HG03159 (cell line): Measurements from ENCODE around the gene CELA1.
"Not testable (repeated sequence)": the region's sequence is repeated elsewhere in the genome, so short reads cannot be mapped to it uniquely, and the experiment has no call there.

Source experiments
- ATAC-seq: cut with Tn5 transposase; IDR thresholded peaks from one replicate; pipeline ENCODE4 v1.9.1; 2021; ENCODE audit warnings: mild to moderate bottlenecking, moderate library complexity; ENCODE audit not compliant: unreplicated experiment

The CELA1 gene

DNA sequence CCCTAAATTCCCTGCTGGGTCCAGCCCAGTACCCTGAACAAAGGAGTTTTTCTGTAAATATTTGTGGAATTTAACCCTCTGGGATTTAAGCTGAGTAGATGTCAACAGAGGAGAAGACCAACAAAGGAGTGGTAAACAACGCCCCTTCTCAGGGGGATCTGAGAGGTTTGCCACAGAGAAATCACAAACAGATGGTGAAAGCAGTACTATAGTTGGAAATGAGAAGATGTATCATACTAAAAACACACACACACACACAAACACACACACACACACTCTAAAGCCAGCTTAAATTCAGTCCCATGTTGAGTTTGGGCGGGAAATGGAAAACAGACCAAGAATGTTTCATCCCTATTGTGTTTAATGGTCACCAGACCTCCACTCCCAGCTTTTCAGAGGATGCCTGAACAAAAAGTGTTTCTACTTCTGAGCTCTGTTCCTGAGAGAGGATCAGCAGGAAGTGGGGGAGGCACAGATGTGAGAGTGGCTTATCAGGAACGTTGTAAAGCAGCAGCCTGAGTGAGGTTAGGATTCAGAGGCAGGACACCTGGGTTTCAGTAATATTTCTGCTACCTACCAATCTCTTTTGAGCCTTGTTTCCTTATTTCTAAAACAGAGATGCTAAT lies 25.7 kb downstream of the CELA1 start:
- no peak for ATAC-seq

DNA sequence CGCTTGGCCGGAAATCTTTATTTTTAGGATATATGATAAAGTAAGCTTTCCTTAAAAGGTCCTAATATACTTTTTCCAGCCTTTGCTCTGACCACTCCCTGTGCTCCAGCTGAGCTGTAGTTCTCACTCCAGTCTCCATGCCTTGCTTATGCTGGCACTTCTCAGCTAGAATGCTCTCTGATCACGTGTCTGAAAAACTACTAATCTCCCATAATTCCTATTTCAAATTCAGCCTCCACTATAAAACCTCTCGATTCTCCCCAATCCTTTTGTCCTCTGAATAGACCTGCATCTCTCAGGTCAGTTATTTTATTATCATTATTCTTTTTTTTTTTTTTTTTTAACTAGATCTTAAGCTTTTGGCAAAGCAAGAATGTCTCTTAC lies 26.2 kb downstream of the CELA1 start:
- no peak for ATAC-seq

GRCh38 chr12:51318846-51319599 lies 27.5 kb downstream of the CELA1 start:
- ATAC-seq = no peak

DNA sequence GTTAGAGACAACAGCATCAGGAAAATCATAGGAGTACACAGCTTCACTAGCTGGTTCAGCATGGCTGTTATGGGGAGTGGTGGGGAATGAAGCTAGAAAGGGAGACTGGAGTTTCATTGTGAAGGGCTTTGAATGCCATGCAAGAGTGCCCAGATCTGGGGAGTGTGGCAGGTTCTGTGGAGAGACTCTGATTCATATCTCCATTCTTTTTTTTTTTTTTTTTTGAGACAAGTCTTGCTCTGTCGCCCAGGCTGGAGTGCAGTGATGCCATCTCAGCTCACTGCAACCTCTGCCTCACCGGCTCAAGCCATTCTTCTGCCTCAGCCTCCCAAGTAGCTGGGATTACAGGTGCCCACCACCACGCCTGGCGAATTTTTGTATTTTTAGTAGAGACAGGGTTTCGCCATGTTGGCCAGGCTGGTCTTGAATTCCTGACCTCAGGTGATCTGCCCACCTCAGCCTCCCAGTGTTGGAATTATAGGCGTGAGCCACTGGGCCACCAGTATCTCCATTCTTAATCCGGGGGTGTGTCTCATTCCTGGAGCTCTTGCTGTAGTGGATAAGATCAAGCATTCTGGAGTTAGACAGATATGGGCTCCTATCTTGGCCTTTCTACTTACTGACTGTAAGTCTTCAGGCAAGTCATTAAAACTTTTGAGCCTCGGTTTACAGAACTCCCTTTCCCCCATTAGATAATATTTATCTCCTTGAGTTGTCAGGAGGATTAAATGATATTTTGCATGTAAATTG lies 28.2 kb downstream of the CELA1 start:
- not testable (repeated sequence) for ATAC-seq

GRCh38 chr12:51311389-51311788 lies 35.1 kb downstream of the CELA1 start:
- ATAC-seq = no peak

DNA sequence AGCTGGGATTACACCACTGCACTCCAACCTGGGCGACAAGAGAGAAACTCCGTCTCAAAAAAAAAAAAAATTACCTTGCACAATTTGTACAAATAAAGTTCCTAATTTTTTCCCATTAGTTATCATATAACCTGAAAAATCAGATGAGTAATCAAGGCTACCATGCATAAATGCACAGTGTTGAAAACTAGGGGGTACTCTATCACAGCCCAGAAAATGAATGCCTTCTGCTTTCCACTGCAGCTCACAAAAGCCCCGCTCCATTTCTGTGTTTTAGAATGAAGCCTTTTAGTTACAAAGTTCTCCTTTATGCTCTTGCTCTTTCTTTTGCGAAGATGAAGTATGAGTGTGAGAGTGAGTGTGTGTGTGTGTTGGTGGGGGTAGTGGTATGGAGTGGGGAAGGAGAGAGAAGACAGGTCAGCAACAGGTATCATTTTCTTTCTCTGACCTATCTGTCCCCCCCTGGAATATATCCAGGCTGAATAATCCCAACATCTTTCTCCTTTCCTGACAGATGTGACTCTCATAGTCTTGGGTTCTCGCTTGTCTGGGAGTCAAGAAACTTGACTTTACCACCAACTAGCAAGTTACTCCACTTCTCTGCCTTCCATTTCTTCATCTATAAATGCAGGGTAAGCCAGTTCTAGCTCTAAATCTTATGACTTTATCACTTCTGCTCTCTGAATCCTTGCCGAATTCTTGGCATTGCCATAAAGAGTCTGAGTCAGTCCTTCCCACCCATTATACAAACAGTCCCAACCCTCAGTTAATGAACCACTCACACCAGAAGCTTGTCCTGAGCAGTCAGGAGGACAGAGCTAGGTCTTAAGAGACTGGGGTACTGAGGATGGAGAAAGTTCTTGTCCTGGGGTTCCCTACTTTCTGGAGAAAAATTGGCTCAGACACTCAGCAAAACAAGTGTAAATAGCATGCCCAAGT lies 38.6 kb downstream of the CELA1 start:
- no peak for ATAC-seq

DNA sequence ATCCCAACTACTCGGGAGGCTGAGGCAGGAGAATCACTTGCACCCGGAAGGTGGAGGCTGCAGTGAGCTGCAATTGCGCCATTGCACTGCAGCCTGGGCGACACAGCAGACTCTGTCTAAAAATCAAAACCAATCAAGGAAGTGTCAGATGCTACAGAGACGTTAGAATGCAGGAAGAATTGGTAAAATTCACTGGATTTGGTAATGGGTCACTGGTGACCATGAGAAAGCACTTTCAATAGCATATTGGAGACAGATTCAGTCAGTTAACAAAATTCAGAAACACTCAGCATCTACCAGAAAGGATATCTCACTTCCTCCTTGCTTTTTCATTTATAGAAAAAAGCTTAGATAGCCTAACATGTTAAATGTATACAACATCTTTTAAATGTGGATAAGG lies 40.0 kb downstream of the CELA1 start:
- no peak for ATAC-seq

DNA sequence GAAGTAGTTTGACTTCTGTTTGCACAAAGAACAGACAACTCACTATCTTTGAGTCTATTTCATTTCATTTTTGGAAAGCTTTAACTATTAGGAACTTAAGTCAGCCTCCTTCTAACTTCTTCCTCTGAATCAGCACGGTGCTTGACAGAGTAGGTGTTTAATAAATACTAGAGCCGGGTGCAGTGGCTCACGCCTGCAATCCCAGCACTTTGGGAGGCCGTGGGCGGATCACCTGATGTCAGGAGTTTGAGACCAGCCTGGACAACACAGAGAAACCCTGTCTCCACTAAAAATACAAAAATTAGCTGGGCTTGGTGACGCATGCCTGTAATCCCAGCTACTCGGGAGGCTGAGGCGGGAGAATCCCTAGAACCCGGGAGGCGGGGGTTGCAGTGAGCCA lies 45.7 kb downstream of the CELA1 start:
- not testable (repeated sequence) for ATAC-seq

DNA sequence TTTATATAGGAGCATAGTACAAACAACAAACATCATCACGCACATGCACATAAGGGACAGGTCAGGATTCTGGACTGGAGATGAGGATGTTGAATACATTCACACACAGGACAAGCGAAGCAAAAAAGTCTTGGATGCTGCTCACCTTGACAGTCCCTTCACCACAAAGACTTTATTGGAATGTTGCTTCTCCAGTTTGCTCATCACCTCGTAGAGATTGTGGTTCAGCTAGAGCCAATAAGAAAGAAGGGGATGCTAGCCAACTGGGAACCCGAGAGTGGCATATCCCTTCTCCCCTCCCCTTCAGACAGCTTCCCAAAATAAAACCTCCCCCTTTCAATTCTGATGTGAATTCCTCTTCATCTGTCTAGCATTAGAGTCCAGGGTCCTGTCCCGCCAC lies 50.8 kb downstream of the CELA1 start:
- no peak for ATAC-seq

DNA sequence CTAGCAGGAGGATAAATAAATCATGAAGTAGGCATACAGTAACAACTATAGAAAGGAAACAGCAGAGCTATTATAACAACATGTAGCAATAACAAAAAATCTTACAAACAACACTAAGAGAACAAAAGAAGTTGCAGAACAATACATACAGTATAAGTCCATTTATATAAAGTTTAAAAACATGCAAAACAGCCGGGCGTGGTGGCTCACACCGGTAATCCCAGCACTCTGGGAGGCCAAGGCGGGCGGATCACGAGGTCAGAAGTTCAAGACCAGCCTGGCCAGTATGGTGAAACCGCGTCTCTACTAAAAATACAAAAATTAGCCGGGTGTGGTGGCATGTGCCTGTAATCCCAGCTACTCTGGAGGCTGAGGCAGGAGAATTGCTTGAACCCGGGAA lies 52.4 kb downstream of the CELA1 start:
- not testable (repeated sequence) for ATAC-seq

GRCh38 chr12:51293696-51294095 lies 52.8 kb downstream of the CELA1 start:
- no peak for ATAC-seq

DNA sequence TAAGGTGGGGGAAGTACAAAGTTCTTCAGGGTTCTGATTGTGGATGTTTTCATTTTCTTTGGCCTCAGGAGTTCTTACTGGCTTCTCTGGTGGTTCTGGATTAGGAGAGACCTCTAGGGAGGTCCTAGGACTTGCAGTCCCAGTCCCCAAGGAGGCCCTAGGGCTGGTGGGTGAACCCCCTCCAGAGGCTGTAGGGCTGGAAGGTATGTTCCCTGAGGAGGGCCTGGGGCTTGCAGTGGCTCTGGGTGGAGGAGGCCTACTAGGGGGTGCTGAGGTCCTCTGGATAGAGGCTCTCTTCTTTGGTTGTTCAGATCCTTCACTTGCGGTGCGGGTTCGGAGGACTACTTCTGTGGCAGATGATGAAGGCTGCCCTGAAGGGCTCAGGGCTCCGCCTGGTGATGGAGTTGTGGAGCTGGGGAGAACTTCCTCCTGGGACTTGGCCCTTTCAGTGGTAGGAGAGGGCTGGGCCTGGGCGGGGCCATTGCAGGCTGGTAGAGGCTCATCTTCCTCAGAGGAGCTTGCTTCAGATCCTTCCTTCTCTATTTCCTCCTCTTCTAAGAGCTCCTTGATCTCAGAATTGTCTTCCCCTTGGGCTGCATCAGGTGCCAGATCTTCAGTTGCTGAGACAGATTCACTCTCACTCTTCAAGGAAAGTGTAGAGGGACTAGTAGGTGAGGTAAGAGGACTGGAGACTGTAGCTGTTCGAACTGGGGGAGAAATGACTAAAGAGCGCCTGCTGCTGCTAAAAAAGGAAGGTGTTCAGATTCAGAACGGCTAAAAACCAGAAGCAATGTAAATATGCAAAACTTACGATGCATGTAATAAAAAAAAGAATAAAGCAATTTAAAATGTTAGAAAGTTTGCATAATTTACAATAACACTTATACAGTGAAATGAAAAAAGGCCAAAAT lies 54.6 kb downstream of the CELA1 start:
- ATAC-seq = not testable (repeated sequence)

DNA sequence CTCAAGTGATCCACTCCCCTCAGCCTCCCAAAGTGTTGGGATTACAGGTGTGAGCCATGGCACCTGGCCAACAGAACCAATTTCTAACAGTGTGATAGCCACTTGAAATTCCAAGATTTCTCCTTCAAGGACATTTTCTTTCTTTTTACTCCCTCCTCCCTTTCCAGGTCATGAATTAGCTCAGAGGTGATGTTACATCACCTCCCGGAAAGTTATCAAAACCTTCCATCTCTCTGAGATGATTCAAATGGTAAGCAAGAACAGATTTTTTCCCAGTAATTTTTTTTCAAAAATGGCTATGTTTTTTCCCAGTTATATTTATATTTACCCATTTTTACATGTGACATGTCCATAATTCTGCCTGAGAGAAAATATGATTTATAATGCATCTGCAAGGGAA lies 60.6 kb downstream of the CELA1 start:
- no peak for ATAC-seq

- no peak for ATAC-seq
Observed at GRCh38 chr12:51281202-51281924, 65.1 kb downstream of the CELA1 start.
